Left lung (tissue), 10 donors: Measurements from ENCODE around the gene TMEM245. TPM values are rescaled to one million over a fixed set of nuclear protein-coding genes. Genes with fewer than 3 reads are reported as not detected.

Experiments
- ATAC-seq: fragments of 200-7000 bp; cut with Tn5 transposase; one replicate; pipeline ENCODE4 v1.9.1; 2020; ENCODE audit warnings: moderate library complexity
- DNase-seq, 4 donors: peaks; one replicate each; pipeline ENCODE4 v3.0.0-alpha.2; 2013 to 2020
- H3K27ac ChIP-seq, 2 donors: fragments of 200-600 bp; sonication (generic) in 1 of 2; one replicate each; pipeline versions ENCODE4 v1.5.0 to v1.8.0; 2020 to 2021
- H3K27me3 ChIP-seq, 2 donors: fragments of 200-600 bp; sonication (generic) in 1 of 2; one replicate each; pipeline versions ENCODE4 v1.5.0 to v1.8.0; 2020 to 2021
- H3K36me3 ChIP-seq, 2 donors: fragments of 200-600 bp; sonication (generic) in 1 of 2; one replicate each; pipeline versions ENCODE4 v1.5.0 to v1.8.0; 2020 to 2021
- H3K4me1 ChIP-seq, 2 donors: fragments of 200-600 bp; one replicate each; pipeline ENCODE4 v1.8.0; 2021
- H3K4me3 ChIP-seq, 2 donors: fragments of 200-600 bp; sonication (generic) in 1 of 2; one replicate each; pipeline versions ENCODE4 v1.5.0 to v1.8.0; 2020 to 2021; ENCODE audit warnings: mild to moderate bottlenecking in 1 of 2
- H3K9me3 ChIP-seq, 2 donors: fragments of 200-600 bp; sonication (generic) in 1 of 2; one replicate each; pipeline versions ENCODE4 v1.5.0 to v1.8.0; 2020 to 2021
- CTCF ChIP-seq, 2 donors: fragments of 200-600 bp; sonication (generic) in 1 of 2; IDR thresholded peaks; one replicate each; pipeline versions ENCODE4 v1.5.0 to v1.8.0; 2021; ENCODE audit warnings: antibody characterized with exemption in 2 of 2
- intact Hi-C, 2 donors: fragments of 100-400 bp; cut with DNase I; formaldehyde crosslinking; loops; one replicate each; pipeline versions ENCODE4 v1.11.2 to v1.14.2; 2022
- polyA plus RNA-seq, 6 donors: library from polyadenylated mRNA; unstranded; fragments of 120-200 nt; gene quantifications; one replicate each; pipeline ENCODE4 v1.2.1, GENCODE V29; 2013; ENCODE audit not compliant: insufficient read length in 6 of 6
- total RNA-seq, 2 donors: library from RNA; stranded (reverse); fragmentation: NEBNext Ultra II Directional; extraction: Animal tissue kit (Norgen Biotek cat#: 25700); gene quantifications; one replicate each; pipeline ENCODE4 v1.2.1, GENCODE V29; 2021
- donor health status: DM: no; HTN: yes; CAD: no.
- donor health status: DM: no; HTN: no; CAD: no.

TMEM245 gene
- total and polyA plus RNA-seq, 8 donors = 61.0 to 89.2 (median 81.7) TPM

GRCh38 chr9:109005678-109006077 lies 114.1 kb downstream of the TMEM245 start:
- H3K27ac ChIP-seq = no peak overlapping the region
- TF ChIP-seq CTCF (IDR thresholded peaks at IDR 0.05) = no peak

GRCh38 chr9:109003116-109003515 lies 116.6 kb downstream of the TMEM245 start:
- no peaks in the 10 kb centered on the region for H3K27me3 ChIP-seq
- H3K9me3 ChIP-seq = peaks cover 0 to 18% of the 10 kb centered on the region in 2 donors
- ATAC-seq (no peak), DNase-seq (no peak)
- no peaks in the 10 kb centered on the region for H3K4me1 ChIP-seq
- no peaks in the 10 kb centered on the region for H3K36me3 ChIP-seq
- no peak overlapping the region for H3K4me3 ChIP-seq
- TF ChIP-seq CTCF (IDR thresholded peaks at IDR 0.05) = no peak
- H3K27ac ChIP-seq = no peak overlapping the region
- intact Hi-C loops = no loop called here

More at GRCh38 chr9:109005678-109006077, 114.1 kb downstream of the TMEM245 start:
- H3K27me3 ChIP-seq = no peaks in the 10 kb centered on the region
- intact Hi-C loops = no loop called here
- H3K4me3 ChIP-seq = no peak overlapping the region
- DNase-seq = no peak
- peaks cover 0 to 8% of the 10 kb centered on the region in 2 donors for H3K4me1 ChIP-seq
- no peaks in the 10 kb centered on the region for H3K36me3 ChIP-seq
- no peak for ATAC-seq
- peaks cover 0 to 18% of the 10 kb centered on the region in 2 donors for H3K9me3 ChIP-seq

GRCh38 chr9:109002141-109002540 lies 117.6 kb downstream of the TMEM245 start:
- intact Hi-C loops = no loop called here
- Histone ChIP-seq H3K27me3 (no peaks in the 10 kb centered on the region), H3K9me3 (peaks cover 0 to 18% of the 10 kb centered on the region in 2 donors), H3K27ac (no peak overlapping the region), H3K36me3 (no peaks in the 10 kb centered on the region), H3K4me1 (peaks cover 0 to under 1% of the 10 kb centered on the region in 2 donors), H3K4me3 (no peak overlapping the region)
- TF ChIP-seq CTCF (IDR thresholded peaks at IDR 0.05) = no peak
- DNase-seq (no peak), ATAC-seq (no peak)

- DNase-seq = no peak
- TF ChIP-seq CTCF (IDR thresholded peaks at IDR 0.05) = no peak
- Histone ChIP-seq H3K27ac (no peak overlapping the region), H3K4me3 (no peak overlapping the region), H3K4me1 (peaks cover 0 to 9% of the 10 kb centered on the region in 2 donors), H3K27me3 (no peaks in the 10 kb centered on the region), H3K9me3 (peaks cover 0 to 18% of the 10 kb centered on the region in 2 donors), H3K36me3 (no peaks in the 10 kb centered on the region)
- peak; percentile 68 for ATAC-seq
- intact Hi-C loops = no loop called here
Observed at GRCh38 chr9:109001275-109001676, 118.5 kb downstream of the TMEM245 start.

GRCh38 chr9:108997112-108997511 lies 122.6 kb downstream of the TMEM245 start:
- peaks cover 0 to 28% of the 10 kb centered on the region in 2 donors for H3K4me1 ChIP-seq
- intact Hi-C loops = no loop called here
- no peak for TF ChIP-seq CTCF (IDR thresholded peaks at IDR 0.05)
- no peaks in the 10 kb centered on the region for H3K9me3 ChIP-seq
- no peak overlapping the region for H3K4me3 ChIP-seq
- peak overlapping the region in 1 of 2 donors; percentile 16 for H3K27ac ChIP-seq
- no peaks in the 10 kb centered on the region for H3K27me3 ChIP-seq
- ATAC-seq (no peak), DNase-seq (no peak)
- no peaks in the 10 kb centered on the region for H3K36me3 ChIP-seq
